GM03348 (cell line): Measurements from ENCODE around the gene CD59.
"Not testable (repeated sequence)": the region's sequence is repeated elsewhere in the genome, so short reads cannot be mapped to it uniquely, and the experiment has no call there.

Experiments
- DNase-seq: peaks from one replicate; pipeline ENCODE4 v3.0.0; 2012; ENCODE audit warnings: low spot score

Gene CD59

DNA sequence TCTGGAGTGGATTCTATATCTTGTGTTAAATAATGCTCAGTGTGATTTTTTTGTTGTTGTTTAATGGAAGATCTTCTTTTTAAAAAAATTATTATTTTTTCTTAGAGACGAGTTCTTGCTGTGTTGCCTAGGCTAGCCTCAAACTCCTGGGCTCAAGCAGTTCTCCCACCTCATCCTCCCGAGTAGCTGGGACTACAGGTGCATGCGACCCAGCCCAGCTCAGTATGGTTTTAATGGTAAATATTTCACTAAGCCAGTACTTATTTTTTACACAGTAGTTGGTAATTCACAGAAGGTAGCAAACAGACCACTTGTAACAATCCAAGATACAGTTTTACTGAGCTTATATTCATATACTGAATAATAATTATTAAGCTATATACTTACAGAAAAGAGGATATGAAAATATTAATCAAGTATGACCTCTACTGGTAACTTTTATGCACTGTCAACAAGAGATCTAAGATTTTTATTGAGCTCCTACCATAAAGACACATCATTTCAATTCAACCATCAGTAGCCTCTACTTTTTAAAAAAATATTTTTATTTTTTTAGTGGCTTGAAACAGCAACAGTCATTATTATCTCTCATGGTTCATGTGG lies 6.1 kb upstream of the CD59 start:
- DNase-seq = peak; percentile 50

DNA sequence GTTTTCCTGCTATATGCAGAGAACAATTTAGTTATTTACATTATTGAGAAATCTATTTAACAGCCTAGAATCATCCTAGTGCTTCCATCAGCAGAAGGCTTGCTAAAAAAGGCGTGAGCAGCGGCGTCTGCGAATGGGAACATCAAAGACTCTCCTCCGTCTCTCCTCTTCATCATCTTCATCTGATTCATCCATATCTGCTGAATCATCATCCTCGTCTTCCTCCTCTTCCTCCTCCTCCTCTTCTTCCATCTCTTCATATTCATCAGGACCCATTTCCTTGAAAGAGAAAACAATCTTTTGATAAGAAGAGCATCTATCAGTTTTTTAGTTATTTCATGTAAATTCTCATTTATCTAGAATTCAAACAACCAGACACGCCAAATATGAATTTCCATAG lies 5.6 kb upstream of the CD59 start:
- DNase-seq = no peak

DNA sequence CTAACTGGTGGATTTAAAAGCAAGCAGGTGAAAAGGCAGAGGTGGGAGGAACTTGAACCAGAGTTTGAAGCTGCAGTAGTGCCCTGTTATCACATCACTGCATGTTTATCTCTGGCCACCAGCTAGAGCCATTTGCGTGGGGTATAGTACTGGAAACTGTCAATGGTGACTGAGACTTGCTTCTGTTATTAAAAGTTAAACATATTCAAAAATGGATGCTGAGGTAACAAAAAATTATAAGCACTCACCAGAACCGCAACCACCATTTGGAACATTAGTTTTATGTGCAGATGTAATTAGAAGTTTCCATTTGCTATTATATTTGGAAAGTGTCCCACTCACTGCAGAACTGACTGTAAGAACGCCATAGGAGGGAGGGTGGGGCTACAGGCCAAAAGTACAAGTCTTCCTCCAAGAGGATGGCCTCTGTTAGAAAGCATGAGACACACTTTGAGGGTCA lies 1.2 kb upstream of the CD59 start:
- DNase-seq = no peak

DNA sequence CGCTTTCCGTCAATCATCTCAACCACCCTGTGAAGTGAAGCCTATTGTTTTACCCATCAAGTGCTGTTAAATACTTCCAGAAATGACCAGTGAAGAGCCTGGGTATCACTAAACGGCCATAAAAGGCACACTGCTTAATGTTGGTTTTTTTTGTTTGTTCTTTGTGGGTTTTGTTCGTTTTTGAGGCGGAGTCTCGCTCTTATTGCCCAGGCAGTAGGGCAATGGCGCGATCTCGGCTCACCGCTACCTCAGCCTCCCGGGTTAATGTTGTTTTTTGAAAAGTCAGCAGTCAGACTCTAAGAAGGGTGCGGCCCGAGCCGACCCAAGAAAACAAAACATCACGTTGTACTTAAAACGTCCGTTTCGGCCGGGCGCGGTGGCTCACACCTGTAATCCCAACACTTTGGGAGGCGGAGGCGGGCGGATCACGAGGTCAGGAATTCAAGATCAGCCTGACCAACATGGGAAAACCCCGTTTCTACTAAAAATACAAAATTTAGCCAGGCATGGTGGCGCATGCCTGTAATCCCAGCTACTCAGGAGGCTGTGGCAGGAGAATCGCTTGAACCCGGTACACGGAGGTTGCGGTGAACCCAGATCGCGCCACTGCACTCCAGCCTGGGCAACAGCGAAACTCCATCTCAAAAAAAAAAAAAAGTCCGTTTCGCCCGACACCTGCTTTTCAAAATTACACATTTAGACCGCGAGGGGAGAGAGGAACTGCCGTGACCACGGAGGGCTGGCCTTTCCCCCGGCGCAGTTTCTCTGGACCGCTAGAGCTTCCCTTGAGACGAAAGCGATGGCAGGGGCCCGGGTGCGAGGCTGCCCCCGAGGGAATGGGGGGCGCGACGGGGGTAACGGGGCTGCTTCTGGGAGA lies 714 bp downstream of the CD59 start:
- DNase-seq = peak; percentile 52

DNA sequence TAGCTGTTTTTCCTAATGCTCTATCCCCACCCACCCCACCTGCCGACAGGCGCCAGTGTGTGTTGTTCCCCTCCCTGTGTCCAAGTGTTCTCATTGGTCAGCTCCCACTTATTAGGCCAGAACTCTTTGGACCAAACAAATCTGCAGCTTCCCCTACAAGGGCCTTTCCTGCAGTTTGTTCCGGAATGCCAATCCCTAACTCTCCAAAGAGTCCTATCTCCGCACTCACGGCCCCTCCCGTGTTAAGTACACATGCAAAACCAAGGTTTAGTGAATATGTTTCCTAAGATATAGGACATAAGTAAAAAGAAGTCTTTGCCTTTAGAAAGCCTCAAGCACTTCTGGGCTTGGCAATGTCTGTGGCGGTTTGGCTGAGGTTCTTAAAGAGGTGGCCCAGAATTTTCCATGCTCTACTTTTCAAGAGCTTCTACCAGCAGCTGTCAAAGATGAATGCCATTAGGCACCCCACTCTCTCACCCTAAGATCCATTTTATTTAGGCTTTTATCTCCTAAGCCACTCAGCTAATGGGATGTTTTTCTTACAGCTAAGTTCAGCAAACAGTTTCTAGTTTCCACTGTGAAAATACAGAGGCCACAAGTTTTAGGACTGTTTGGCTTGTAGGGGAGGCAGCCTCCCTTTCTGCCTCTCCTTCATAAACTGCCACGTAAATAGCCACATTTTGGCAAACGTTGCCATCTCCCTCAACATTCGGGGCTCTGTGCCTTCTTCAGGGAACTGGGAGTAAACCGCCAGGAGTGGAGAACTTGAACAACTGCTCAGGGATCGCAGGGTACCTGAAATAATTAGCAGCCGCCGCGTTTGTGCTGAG lies 1.6 kb downstream of the CD59 start:
- DNase-seq = no peak

DNA sequence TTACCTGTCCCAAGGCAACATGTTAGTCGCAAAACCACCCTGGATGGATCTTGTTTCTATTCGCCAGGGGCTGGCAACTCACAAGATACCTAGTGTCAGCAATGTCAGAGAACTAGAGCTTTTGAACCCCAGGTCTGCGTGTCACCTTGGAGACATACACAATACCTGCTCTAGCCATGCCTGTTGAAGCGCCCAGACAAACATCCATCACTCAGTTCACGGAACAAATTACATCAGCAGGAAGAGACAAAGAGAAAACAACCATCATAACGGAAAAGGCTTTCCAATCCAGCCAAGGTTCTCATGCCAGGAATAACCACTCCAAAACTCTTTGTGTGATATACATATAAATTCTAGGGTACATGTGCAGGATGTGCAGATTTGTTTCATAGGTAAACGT lies 2.2 kb downstream of the CD59 start:
- no peak for DNase-seq

DNA sequence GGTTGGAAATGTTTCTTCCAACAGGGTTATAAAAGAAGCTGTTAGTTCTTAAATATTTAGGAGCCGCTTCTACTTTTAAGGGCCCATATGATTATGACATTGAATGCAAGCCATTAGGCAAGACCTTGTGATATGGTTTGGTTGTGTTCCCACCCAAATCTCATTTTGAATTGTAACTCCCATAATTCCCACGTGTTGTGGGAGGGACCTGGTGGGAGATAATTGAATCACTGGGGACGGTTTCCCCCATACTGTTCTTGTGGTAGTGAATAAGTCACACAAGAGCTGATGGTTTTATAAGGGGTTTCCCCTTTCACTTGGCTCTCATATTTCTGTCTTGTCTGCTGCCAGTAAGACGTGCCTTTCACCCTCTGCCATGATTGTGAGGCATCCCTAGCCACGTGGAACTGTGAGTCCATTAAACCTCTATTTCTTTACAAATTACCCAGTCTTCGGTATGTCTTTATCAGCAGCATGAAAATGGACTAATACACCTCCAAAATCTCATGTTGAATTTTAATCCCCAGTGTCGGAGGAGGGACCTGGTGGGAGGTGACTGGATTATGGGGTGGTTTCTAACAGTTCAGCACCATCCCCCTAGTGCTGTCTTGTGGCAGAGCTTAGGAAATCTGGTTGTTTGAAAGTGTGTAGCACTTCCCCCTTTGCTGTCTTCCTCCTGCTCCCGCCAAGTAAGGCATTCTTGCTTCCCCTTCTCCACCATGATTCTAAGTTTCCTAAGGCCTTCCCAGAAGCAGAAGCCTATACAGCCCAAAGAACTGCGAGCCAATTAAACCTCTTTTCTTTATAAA lies 4.3 kb downstream of the CD59 start:
- DNase-seq = no peak

DNA sequence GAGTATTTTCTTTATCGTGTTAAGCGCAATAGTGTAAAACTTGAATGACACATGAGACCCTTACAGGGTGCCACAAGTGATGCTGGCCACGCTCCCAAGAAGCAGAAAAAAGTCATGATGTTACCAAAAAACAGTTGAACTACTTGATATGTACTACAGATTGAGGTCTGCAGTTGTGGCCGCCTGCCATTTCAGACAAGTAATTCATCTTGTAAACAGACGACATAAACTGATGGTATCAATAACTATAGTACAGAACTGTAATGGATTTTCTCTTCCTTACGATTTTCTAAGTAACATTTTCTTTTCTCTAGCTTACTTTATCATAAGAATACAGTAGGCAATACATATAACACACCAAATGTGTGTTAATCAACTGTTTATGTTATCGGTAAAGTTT lies 5.5 kb downstream of the CD59 start:
- DNase-seq = no peak

DNA sequence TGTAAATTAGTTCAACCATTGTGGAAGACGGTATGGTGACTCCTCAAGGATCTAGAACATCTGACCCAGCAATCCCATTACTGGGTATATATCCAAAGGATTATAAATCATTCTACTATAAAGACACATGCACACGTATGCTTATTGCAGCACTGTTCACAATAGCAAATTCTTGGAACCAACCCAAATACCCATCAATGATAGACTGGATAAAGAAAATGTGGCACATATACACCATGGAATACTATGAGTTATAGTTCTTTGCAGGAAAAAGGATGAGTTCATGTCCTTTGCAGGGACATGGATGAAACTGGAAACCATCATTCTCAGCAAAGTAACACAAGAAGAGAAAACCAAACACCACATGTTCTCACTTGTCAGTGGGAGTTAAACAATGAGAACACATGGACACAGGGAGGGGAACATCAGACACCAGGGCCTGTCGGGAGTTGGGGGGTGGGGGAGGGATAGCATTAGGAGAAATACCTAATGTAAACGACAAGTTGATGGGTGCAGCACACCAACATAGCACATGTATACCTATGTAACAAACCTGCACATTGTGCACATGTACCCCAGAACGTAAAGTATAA lies 7.1 kb downstream of the CD59 start:
- DNase-seq = not testable (repeated sequence)

DNA sequence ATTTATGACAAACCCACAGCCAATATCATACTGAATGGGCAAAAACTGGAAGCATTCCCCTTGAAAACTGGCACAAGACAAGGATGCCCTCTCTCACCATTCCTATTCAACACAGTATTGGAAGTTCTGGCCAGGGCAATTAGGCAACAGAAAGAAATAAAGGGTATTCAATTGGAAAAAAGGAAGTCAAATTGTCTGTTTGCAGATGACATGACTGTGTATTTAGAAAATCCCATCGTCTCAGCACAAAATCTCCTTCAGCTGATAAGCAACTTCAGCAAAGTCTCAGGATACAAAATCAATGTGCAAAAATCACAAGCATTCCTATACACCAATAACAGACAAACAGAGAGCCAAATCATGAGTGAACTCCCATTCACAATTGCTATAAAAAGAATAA lies 8.7 kb downstream of the CD59 start:
- DNase-seq = not testable (repeated sequence)

DNA sequence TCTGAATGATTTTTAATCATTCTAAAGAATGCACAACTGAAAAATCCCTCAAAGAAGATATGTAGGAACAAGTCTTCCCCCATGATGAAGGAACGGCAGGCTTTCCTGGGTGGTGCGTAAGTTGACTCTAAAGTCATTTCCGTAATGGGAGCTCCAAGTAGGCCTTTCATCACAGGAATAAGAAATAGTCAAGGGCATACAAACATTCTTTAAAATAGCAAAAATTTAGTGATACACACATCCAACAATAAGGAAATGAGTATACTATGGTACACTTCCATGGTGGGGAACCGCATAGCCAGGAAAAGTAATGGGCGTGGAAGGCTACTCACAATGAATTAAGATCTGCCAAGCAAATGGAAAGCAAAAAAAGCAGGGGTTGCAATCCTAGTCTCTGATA lies 10.7 kb downstream of the CD59 start:
- DNase-seq = no peak

DNA sequence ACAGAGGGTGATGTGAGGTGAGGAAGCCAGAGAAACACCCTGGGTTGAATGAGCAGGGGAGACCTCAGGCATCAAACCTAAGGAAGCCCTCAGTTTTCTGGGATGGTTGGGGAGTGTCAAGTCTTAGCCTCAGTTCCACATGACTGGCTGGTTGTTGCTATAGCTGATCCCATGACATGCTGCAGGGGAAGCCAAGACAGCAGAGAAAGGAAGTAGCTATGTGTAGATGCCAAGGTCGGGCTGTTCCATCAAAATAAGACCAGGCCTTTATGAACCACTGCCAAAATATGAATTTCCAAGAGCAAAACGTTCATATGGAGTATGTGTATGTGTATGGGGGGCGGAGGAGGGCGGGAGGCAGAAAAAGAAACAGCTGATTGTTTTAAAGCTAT lies 11.6 kb downstream of the CD59 start:
- DNase-seq = no peak

DNA sequence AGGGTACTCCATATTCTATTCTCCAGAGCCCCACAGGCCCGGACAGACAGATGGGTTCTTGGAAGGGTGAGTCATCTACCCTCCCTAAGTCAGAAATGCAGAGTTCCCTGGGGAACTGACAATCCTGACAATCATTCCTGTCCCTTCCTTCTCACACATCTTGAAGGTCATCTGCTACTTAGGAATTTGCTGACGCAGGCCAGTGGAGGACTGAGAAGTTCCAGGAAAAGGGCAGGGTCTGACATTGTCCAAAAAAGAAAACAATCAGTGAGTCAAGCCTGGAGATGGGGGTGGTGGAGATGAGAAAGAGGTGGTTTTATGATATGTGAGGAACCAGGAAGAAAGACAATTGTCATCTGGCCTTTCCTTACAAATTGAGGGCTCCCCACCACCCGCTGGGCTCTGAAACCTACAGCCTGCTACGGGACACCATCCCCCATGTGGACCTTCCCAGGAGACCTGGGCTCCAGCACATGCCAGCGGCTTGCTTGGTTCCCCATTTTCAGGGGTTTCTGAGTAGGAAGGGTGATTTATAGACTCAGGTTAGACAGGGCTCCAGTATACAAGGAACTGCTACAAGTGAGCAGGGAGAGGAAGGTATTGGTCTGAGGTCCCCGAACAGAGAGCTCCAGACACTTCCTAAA lies 12.9 kb downstream of the CD59 start:
- DNase-seq = peak; percentile 73

DNA sequence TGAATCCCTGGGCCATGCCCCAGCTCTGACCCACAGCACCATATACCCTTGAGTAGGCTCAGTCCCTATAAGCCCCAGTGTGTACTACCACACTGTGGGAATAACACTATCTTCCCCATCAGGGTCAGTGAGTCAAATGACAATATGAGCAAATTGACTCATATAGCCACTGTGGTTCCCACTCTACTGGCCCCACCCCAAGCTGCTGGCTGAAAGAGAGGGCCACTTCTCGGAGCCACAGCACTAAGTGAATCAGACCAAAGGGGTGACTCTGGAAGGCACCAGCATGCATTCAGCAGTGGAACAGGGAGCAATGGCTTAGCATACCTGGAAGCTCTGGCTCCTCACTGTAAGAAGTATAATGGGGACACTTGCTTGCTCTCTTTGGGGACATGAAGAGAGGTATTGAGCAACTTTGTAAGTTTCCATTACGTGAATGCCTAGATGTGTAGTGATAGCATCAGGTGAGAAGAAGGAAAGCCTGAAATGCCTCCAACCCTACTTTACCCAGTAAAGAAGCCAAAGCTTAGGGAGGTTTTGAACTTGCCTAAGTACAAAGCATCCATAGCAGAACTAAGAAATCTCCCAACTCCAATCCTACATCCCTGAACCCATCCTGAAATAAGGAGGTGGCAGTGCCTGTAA lies 13.5 kb downstream of the CD59 start:
- no peak for DNase-seq

DNA sequence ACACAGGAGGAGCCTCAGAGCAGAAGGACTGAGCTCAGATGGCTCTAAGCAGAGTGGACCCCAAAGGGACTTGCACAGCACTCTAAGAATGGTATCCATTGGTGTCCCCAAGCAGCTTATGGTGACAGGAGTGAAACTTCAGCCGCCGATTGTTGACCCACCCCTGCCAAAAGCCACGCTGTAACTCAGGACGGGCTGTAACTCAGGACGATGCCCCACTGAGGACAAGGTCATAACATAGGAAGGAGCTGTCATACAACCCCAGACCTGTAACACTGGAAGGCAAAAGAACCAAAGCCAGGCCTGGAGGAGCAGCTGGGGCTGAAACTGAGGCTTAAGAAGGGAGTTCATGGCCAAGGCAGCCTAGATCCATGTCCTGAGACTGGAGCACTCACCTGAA lies 14.2 kb downstream of the CD59 start:
- DNase-seq = no peak

DNA sequence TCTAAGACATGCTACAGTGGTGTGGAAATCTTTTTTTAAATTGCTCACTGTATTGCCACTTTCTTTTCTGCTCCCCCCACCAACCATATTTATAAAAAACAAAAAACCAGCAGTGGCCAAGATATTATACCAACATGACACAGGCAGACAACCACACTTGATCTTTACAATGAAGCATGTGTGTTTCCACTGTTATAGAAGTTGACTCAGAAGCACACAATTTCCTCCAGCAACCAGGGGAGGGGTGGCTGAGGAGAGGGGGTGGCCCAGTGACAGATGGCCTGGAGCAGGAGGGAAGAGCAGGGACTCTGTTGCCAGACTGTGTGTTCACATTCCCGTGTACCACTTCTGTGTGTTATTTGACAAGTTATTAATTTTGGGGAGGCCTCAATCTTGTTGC lies 14.8 kb downstream of the CD59 start:
- DNase-seq = no peak

DNA sequence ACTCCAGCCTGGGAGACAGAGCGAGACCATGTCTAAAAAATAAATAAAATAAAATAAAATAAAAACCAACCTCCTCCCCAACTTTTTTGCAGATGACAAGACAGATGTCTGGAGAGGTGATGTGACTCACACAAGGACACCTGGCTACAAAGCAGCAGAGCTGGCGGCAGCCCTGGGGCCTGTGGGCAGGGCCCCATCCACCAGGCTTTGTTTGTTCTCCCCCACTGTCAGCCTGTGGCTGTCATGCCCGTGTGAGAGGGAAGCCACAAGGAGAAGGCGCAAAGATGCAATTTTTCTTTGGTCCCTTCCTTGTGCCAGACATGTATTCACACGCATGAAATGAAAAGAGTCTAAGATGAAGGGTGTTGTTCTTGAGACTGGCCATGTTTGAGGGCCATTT lies 16.6 kb downstream of the CD59 start:
- no peak for DNase-seq

DNA sequence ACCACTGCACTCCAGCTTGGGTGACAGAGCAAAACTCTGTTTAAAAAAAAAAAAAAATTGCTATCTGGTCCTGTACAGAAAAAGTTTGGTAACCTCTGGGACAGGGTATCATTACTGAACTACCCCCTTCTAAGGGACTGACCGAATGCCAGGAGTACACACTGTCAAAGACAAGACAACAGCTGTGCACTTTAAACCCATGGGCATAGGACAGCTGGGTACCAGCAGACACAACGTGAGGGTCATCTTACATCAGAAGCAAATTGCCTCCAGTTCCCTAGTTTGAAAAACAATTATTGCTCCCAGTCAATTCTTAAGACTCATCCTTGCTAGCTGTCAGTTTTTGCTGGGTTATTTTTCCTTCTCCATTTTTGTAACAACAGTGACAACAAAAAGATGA lies 17.8 kb downstream of the CD59 start:
- no peak for DNase-seq

DNA sequence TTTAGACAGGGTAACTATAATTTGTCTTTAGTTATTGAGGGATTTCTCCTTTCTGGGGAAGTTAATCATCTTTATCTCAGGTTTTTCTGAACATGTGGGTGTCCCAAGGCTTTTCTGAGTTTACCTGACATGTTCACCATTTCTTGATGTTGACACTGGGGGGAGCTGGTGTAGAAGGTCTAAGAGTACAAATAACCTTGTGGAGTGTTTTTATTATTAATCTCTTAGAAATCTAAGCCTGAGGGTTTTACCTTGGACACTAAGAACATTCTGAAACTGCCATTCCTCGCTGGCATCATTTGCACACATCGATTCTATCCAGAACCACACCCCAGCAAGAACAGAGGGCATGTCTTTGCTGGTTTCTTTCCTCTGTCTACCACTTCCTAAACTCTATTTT lies 20.0 kb downstream of the CD59 start:
- DNase-seq = no peak

DNA sequence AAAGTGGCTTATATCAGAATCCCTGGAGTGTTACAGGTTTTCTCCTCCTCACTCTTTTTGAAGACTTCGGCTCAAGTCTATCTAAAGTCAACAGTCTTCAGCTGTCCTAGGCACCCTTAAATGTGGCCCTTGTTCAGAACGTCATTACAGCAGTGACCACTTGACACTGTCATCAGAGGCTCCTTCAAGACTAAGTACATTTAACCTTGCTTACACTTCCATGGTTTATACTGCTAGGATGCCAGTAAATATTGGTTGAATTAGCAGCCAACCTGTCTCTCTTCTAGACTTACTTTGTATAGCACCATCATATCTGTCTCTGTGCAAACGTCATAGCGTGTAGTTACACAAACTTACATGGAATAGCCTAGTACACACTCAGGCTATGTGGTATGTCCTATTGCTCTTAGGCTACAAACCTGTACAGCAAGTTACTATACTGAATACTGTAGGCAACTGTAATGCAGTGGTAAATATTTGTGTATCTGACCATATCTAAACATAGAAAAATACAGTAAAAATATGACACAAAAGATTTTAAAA lies 22.3 kb downstream of the CD59 start:
- DNase-seq = no peak
